Smooth muscle cell (in vitro differentiated cells): Measurements from ENCODE around the gene PLAC8. TPM values are rescaled to one million over a fixed set of nuclear protein-coding genes. Genes with fewer than 3 reads are reported as not detected.

Experiments used
- DNase-seq: peaks from one replicate; lab custom pipeline; 2025; ENCODE audit not compliant: unreplicated experiment; lab: John Stamatoyannopoulos, UW
- H2AFZ ChIP-seq: fragments of 200-600 bp; sonication (generic); 2 replicates; pipeline ENCODE4 v1.6.0; 2016; ENCODE audit warnings: antibody characterized with exemption, low read depth, mild to moderate bottlenecking
- H3F3A ChIP-seq: fragments of 200-600 bp; sonication (generic); 2 replicates; pipeline ENCODE4 v1.6.0; 2017; ENCODE audit warnings: antibody characterized with exemption, low read depth
- H3K27ac ChIP-seq: fragments of 200-600 bp; sonication (generic); 2 replicates; pipeline ENCODE4 v1.5.1; 2016; ENCODE audit warnings: low read depth, mild to moderate bottlenecking
- H3K27me3 ChIP-seq: fragments of 200-600 bp; sonication (generic); 2 replicates; pipeline ENCODE4 v1.6.1; 2016; ENCODE audit warnings: low read depth, mild to moderate bottlenecking
- H3K36me3 ChIP-seq: fragments of 200-600 bp; sonication (generic); 2 replicates; pipeline ENCODE4 v1.5.1; 2016; ENCODE audit warnings: low read depth
- H3K4me1 ChIP-seq: fragments of 200-600 bp; sonication (generic); 2 replicates; pipeline ENCODE4 v1.5.1; 2016; ENCODE audit warnings: low read depth
- H3K4me2 ChIP-seq: fragments of 200-600 bp; sonication (generic); 2 replicates; pipeline ENCODE4 v1.6.0; 2016; ENCODE audit warnings: mild to moderate bottlenecking
- H3K4me3 ChIP-seq: fragments of 200-600 bp; sonication (generic); 2 replicates; pipeline ENCODE4 v1.5.1; 2016; ENCODE audit warnings: mild to moderate bottlenecking
- H3K79me2 ChIP-seq: fragments of 200-600 bp; sonication (generic); 2 replicates; pipeline ENCODE4 v1.6.0; 2016; ENCODE audit warnings: low read depth, mild to moderate bottlenecking
- H3K9ac ChIP-seq: fragments of 200-600 bp; sonication (generic); 2 replicates; pipeline ENCODE4 v1.6.0; 2016; ENCODE audit warnings: low read depth
- H3K9me3 ChIP-seq: fragments of 200-600 bp; sonication (generic); replicated peaks from 2 replicates; pipeline ENCODE4 v1.5.1; 2016; ENCODE audit warnings: low read depth
- H4K20me1 ChIP-seq: fragments of 200-600 bp; sonication (generic); 2 replicates; pipeline ENCODE4 v1.6.0; 2016; ENCODE audit warnings: low read depth
- CTCF ChIP-seq: fragments of 200-600 bp; sonication (generic); IDR thresholded peaks from 2 replicates; pipeline ENCODE4 v1.5.1; 2017; ENCODE audit warnings: borderline replicate concordance, mild to moderate bottlenecking, antibody characterized with exemption; ENCODE audit not compliant: insufficient read depth, poor library complexity, severe bottlenecking
- WGBS: methylation state at CpG from one replicate; pipeline ENCODE4 v1.1.7; 2016; ENCODE audit warnings: low lambda C conversion rate; 5-methylcytosine and 5-hydroxymethylcytosine counted together
- polyA plus RNA-seq: library from polyadenylated mRNA; unstranded; fragments of >200 nt; fragmentation: Nextera tagmentation; extraction: Ambion mirVana; gene quantifications from 2 replicates; pipeline ENCODE4 v1.2.1, GENCODE V29; 2016
- total RNA-seq: library from RNA; depleted of rRNA; stranded (reverse); fragments of >200 nt; gene quantifications from 2 replicates; pipeline ENCODE4 v1.2.3, GENCODE V29; 2014

PLAC8 gene, protein sequence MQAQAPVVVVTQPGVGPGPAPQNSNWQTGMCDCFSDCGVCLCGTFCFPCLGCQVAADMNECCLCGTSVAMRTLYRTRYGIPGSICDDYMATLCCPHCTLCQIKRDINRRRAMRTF
- total RNA-seq: 23.8 and 25.6 TPM in 2 replicates
- polyA plus RNA-seq: 5.0 and 19.5 TPM in 2 replicates

DNA sequence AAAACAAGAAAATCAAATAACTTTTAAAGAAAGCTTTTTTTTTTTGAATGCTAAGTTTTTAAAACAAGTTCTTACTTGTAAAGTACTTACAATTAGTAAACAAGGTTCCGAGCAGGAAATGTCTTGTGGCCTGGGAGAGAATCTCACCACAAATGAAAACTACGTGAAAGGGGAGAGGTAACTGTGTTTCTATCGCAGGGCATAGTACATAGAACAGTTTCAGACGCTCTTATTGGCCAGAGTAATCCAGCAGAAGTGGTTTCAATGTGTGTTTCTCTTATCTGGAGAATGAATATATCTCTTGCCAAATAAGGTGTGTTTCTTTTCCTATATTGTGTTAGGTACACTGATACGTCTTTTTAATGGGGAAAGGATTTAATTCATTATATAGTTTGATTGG, at the start of gene PLAC8:
PLAC8 (minus strand) TSS at position 154 of the 400 bp plus-strand sequence. CDS start 6,808 bp downstream, outside the sequence.
- no peak for TF ChIP-seq CTCF
- Histone ChIP-seq H3F3A (no peaks in the 10 kb centered on the region), H3K27ac (peak within 1 kb of the TSS; percentile 46), H3K27me3 (no peaks in the 10 kb centered on the region), H3K4me1 (no peaks in the 10 kb centered on the region), H3K9ac (no peak within 1 kb of the TSS), H3K4me3 (peak within 1 kb of the TSS; percentile 32), H3K9me3 (no peaks in the 10 kb centered on the region), H4K20me1 (no peaks in the 10 kb centered on the region), H3K4me2 (peak within 1 kb of the TSS; percentile 32), H3K36me3 (no peaks in the 10 kb centered on the region), H2AFZ (peak within 1 kb of the TSS; percentile 17), H3K79me2 (no peaks in the 10 kb centered on the region)
- no peak for DNase-seq
- WGBS: 39% methylated on average over 5 of the region's 5 CpGs

DNA sequence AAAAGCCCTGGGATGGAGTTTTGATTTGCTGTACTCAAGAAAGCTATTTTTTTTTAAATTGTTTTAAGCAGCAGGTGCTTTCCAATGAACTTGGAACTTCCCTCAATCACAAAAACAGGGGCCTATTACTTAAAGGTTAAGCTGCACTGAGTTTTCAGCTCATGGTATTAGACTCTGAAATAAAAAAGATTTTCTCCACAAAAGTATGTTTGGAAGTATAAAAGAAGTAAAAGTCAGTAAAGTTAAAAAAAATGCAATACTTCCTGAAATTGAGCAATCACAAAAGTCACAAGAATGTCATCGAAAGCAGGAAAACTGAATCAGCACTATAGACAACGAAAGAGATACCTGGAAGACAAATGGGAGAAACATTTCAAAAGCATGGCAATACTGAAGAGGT, 38.9 kb upstream of the PLAC8 start:
- Histone ChIP-seq H3K9ac (no peak overlapping the region), H3K9me3 (no peaks in the 10 kb centered on the region), H3K4me1 (no peaks in the 10 kb centered on the region), H3K27ac (no peak overlapping the region), H3F3A (no peaks in the 10 kb centered on the region), H2AFZ (no peak overlapping the region), H3K4me3 (no peak overlapping the region), H4K20me1 (no peaks in the 10 kb centered on the region), H3K79me2 (no peaks in the 10 kb centered on the region), H3K27me3 (no peaks in the 10 kb centered on the region), H3K36me3 (no peaks in the 10 kb centered on the region), H3K4me2 (no peak overlapping the region)
- no peak for DNase-seq
- TF ChIP-seq CTCF: no peak
- WGBS: 89% methylated on average over 2 of the region's 2 CpGs

- no peaks in the 10 kb centered on the region for H3K79me2 ChIP-seq
- no peak overlapping the region for H3K4me3 ChIP-seq
- no peaks in the 10 kb centered on the region for H3F3A ChIP-seq
- H3K9me3 ChIP-seq: no peaks in the 10 kb centered on the region
- no peak overlapping the region for H3K4me2 ChIP-seq
- WGBS: 89% methylated on average over 6 of the region's 6 CpGs
- TF ChIP-seq CTCF: no peak
- no peak overlapping the region for H3K27ac ChIP-seq
- H4K20me1 ChIP-seq: no peaks in the 10 kb centered on the region
- H3K27me3 ChIP-seq: no peaks in the 10 kb centered on the region
- no peaks in the 10 kb centered on the region for H3K36me3 ChIP-seq
- no peak overlapping the region for H3K9ac ChIP-seq
- H2AFZ ChIP-seq: no peak overlapping the region
- no peaks in the 10 kb centered on the region for H3K4me1 ChIP-seq
- DNase-seq: no peak
These were observed 38.2 kb upstream of the PLAC8 start for GRCh38 chr4:83152746-83153145.

GRCh38 chr4:83151651-83152050, 37.1 kb upstream of the PLAC8 start:
- H3K4me1 ChIP-seq: no peaks in the 10 kb centered on the region
- H3K4me2 ChIP-seq: no peak overlapping the region
- H2AFZ ChIP-seq: no peak overlapping the region
- no peaks in the 10 kb centered on the region for H3K36me3 ChIP-seq
- H3F3A ChIP-seq: no peaks in the 10 kb centered on the region
- no peaks in the 10 kb centered on the region for H3K27me3 ChIP-seq
- DNase-seq: no peak
- no peak overlapping the region for H3K27ac ChIP-seq
- no peaks in the 10 kb centered on the region for H3K9me3 ChIP-seq
- H3K9ac ChIP-seq: no peak overlapping the region
- no peak overlapping the region for H3K4me3 ChIP-seq
- H4K20me1 ChIP-seq: no peaks in the 10 kb centered on the region
- TF ChIP-seq CTCF: no peak
- no peaks in the 10 kb centered on the region for H3K79me2 ChIP-seq
